ENCODE data around the gene MED23.
"Not testable (repeated sequence)": the region's sequence is repeated elsewhere in the genome, so short reads cannot be mapped to it uniquely, and the experiment has no call there.

The MED23 gene

GRCh38 chr6:131548441-131548840 is 79.6 kb downstream of the MED23 start:
- H3K4me3 ChIP-seq (ENCODE audit: low read depth, low read length) = no peak overlapping the region
- ChIA-PET CTCF (interaction anchor here (1.5 to 2.3 kb wide), 2 partner anchors 15 to 29 kb away, joined by 3 to 8 read pairs; no protein-coding TSS in a partner anchor), POLR2A (no interaction called here)
- DNase-seq (ENCODE audit: low read depth, low spot score) = no peak
- TF ChIP-seq, protein P1, sequence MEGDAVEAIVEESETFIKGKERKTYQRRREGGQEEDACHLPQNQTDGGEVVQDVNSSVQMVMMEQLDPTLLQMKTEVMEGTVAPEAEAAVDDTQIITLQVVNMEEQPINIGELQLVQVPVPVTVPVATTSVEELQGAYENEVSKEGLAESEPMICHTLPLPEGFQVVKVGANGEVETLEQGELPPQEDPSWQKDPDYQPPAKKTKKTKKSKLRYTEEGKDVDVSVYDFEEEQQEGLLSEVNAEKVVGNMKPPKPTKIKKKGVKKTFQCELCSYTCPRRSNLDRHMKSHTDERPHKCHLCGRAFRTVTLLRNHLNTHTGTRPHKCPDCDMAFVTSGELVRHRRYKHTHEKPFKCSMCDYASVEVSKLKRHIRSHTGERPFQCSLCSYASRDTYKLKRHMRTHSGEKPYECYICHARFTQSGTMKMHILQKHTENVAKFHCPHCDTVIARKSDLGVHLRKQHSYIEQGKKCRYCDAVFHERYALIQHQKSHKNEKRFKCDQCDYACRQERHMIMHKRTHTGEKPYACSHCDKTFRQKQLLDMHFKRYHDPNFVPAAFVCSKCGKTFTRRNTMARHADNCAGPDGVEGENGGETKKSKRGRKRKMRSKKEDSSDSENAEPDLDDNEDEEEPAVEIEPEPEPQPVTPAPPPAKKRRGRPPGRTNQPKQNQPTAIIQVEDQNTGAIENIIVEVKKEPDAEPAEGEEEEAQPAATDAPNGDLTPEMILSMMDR (IDR thresholded peaks at IDR 0.05; ENCODE audit: insufficient read depth, low read length, missing control alignments) = no peak

DNA sequence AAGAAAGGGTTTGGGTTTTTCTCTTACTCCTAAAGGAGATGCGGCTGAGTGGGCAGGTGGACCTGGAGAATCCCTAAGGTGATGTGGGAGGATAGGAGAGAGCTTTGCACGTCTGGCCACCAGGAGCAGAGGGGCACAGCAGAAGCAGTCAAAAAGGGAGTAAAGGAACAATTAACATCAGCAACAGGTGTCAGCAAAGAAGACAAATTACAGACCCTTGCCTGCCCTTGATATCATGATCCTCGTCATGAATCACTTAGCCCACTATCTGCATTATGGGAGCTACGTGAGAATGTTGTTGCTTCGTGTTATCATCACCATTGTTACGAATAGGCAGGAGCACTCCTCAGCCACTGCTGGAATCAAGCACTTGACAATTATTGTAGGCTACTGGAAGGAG is 80.6 kb downstream of the MED23 start:
- ChIA-PET CTCF (interaction anchor here (1.5 to 2.3 kb wide), 2 partner anchors 14 to 28 kb away, joined by 3 to 8 read pairs; no protein-coding TSS in a partner anchor), POLR2A (no interaction called here)
- TF ChIP-seq, protein P1 (IDR thresholded peaks at IDR 0.05; ENCODE audit: insufficient read depth, low read length, missing control alignments) = no peak

GRCh38 chr6:131545317-131545716 is 82.7 kb downstream of the MED23 start:
- TF ChIP-seq, protein P1 (IDR thresholded peaks at IDR 0.05; ENCODE audit: insufficient read depth, low read length, missing control alignments) = no peak
- no peak for DNase-seq (ENCODE audit: low read depth, low spot score)
- H3K4me3 ChIP-seq (ENCODE audit: low read depth, low read length) = no peak overlapping the region
- ChIA-PET POLR2A (no interaction called here), CTCF (no interaction called here)

More for the DNA sequence above, 80.6 kb downstream of the MED23 start:
- DNase-seq (ENCODE audit: low read depth, low spot score) = no peak
- H3K4me3 ChIP-seq (ENCODE audit: low read depth, low read length) = no peak overlapping the region

GRCh38 chr6:131538615-131539014 is 89.4 kb downstream of the MED23 start:
- DNase-seq (ENCODE audit: low read depth, low spot score); H3K4me3 ChIP-seq (ENCODE audit: low read depth, low read length); POLR2A ChIA-PET: not testable (repeated sequence)
- CTCF ChIA-PET = interaction anchor here (0.8 kb wide), 1 partner anchor 8 kb away, joined by 3 read pairs; no protein-coding TSS in a partner anchor

GRCh38 chr6:131532580-131533039 is 95.4 kb downstream of the MED23 start:
- DNase-seq (ENCODE audit: low read depth, low spot score) = no peak
- POLR2A ChIA-PET = no interaction called here
- TF ChIP-seq, protein P1 (IDR thresholded peaks at IDR 0.05; ENCODE audit: insufficient read depth, low read length, missing control alignments) = no peak
- H3K4me3 ChIP-seq (ENCODE audit: low read depth, low read length) = no peak overlapping the region
- CTCF ChIA-PET = interaction anchor here (0.6 to 6.2 kb wide), 13 partner anchors 10 to 1485 kb away, joined by 3 to 97 read pairs (median 6); no protein-coding TSS in a partner anchor

DNA sequence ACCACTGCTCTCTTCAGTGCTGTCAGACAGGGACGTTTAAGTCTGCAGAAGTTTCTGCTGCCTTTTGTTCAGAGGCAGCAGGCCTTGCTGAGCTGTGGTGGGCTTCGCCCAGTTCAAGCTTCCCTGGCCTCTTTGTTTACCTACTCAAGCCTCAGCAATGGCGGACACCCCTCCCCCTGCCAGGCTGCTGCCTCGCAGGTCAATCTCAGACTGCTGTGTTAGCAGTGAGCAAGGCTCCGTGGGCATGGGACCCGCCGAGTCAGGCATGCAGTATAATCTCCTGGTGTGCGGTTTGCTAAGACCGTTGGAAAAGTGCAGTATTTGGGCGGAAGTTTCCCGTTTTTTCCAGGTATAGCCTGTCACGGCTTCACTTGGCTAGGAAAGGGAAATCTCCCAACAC is 96.4 kb downstream of the MED23 start:
- H3K4me3 ChIP-seq (ENCODE audit: low read depth, low read length); DNase-seq (ENCODE audit: low read depth, low spot score); POLR2A ChIA-PET: not testable (repeated sequence)
- CTCF ChIA-PET = interaction anchor here (1.6 to 6.2 kb wide), 3 partner anchors 333 to 646 kb away, joined by 4 to 97 read pairs (median 26); no protein-coding TSS in a partner anchor

DNA sequence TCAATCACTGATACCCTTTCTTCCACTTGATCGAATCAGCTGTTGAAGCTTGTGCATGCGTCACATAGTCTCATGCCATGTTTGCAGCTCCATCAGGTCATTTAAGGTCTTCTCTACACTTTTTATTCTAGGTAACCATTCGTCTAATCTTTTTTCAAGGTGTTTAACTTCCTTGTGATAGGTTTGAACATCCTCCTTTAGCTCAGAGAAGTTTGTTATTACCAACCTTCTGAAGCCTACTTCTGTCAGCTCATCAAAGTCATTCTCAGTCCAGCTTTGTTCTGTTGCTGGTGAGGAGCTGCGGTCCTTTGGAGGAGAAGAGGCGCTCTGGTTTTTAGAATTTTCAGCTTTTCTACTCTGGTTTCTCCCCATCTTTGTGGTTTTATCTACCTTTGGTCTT is 97.1 kb downstream of the MED23 start:
- CTCF ChIA-PET = interaction anchor here (1.6 to 6.2 kb wide), 3 partner anchors 332 to 646 kb away, joined by 4 to 97 read pairs (median 26); no protein-coding TSS in a partner anchor
- H3K4me3 ChIP-seq (ENCODE audit: low read depth, low read length); POLR2A ChIA-PET; DNase-seq (ENCODE audit: low read depth, low spot score): not testable (repeated sequence)

DNA sequence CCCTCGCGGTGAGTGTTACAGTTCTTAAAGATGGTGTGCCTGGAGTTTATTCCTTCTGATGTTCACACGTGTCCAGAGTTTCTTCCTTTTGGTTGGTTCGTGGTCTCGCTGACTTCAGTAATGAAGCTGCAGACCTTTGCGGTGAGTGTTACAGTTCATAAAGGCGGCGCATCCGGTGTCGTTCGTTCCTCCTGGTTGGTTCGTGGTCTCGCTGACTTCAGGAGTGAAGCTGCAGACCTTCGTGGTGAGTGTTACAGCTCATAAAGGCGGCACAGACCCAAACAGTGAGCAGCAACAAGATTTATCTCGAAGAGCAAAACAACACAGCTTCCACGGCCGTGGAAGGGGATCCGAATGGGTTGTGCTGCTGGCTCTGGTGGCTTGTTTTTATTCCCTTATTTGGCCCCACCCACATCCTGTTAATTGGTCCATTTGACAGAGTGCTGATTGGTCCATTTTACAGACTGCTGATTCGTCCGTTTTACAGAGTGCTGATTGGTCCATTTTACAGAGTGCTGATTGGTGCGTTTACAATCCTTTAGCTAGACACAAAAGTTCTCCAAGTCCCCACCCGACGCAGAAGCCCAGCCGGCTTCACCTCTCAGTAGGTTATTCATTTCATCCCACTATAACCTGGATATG is 103.2 kb downstream of the MED23 start:
- TF ChIP-seq, protein P1 (IDR thresholded peaks at IDR 0.05; ENCODE audit: insufficient read depth, low read length, missing control alignments) = no peak
- CTCF ChIA-PET = interaction anchor here (1.2 to 3.1 kb wide), 4 partner anchors 9 to 343 kb away, joined by 3 to 11 read pairs (median 5); partner anchors contain the start of gene MED23
- POLR2A ChIA-PET = no interaction called here
- no peak for DNase-seq (ENCODE audit: low read depth, low spot score)
- no peak overlapping the region for H3K4me3 ChIP-seq (ENCODE audit: low read depth, low read length)

Measured in AG04449 (cell line).